Activated CD4-positive, alpha-beta T cell treated with anti-CD3 and anti-CD28 coated beads, Interleukin-2, amount 50 U/mL, for 24 hours (primary cell): Measurements from ENCODE around the gene PCDHGB2.
"Not testable (repeated sequence)": the region's sequence is repeated elsewhere in the genome, so short reads cannot be mapped to it uniquely, and the experiment has no call there.

ENCODE experiments used
- DNase-seq, 2 donors: peaks; one replicate each; pipeline ENCODE4 v3.0.0-alpha.2; 2020; ENCODE audit warnings: low read depth in 1 of 2, low spot score in 1 of 2

The PCDHGB2 gene

GRCh38 chr5:141359790-141360426 lies at the start of gene PCDHGB2:
Gene PCDHGB2 (plus strand): TSS chr5:141359994. CDS start chr5:141360136, 142 bp downstream.
- DNase-seq = no peak

- DNase-seq = no peak
Observed at GRCh38 chr5:141313711-141314110, 46.1 kb upstream of the PCDHGB2 start.

GRCh38 chr5:141316963-141317362 lies 42.8 kb upstream of the PCDHGB2 start:
- not testable (repeated sequence) for DNase-seq

GRCh38 chr5:141319202-141319601 lies 40.6 kb upstream of the PCDHGB2 start:
- DNase-seq = no peak

- DNase-seq = no peak
Observed at GRCh38 chr5:141319699-141320098, 40.1 kb upstream of the PCDHGB2 start.

- peak; percentile 80 to 89 for DNase-seq
Observed at GRCh38 chr5:141320225-141321169, 39.3 kb upstream of the PCDHGB2 start, which contains the start of gene TAF7. Gene TAF7 (minus strand): TSS chr5:141320784. CDS start chr5:141320044, 740 bp downstream.

- no peak for DNase-seq
Observed at GRCh38 chr5:141322261-141322660, 37.5 kb upstream of the PCDHGB2 start.

- peak; percentile 28 to 47 for DNase-seq
Observed at GRCh38 chr5:141326088-141326854, 33.5 kb upstream of the PCDHGB2 start.

GRCh38 chr5:141328231-141328630 lies 31.6 kb upstream of the PCDHGB2 start:
- DNase-seq = no peak

GRCh38 chr5:141330299-141331080 lies 29.3 kb upstream of the PCDHGB2 start, which contains the start of gene PCDHGA1:
Gene PCDHGA1 (plus strand): TSS chr5:141330514.
- DNase-seq = no peak

GRCh38 chr5:141332571-141332970 lies 27.2 kb upstream of the PCDHGB2 start:
- DNase-seq = not testable (repeated sequence)

- no peak for DNase-seq
Observed at GRCh38 chr5:141338538-141339306, 21.1 kb upstream of the PCDHGB2 start, which contains the start of gene PCDHGA2. Gene PCDHGA2 (plus strand): TSS chr5:141338760.

- not testable (repeated sequence) for DNase-seq
Observed at GRCh38 chr5:141340781-141341354, 18.9 kb upstream of the PCDHGB2 start.

GRCh38 chr5:141342773-141343172 lies 17.0 kb upstream of the PCDHGB2 start:
- DNase-seq = no peak

- DNase-seq = no peak
Observed at GRCh38 chr5:141343242-141343952, 16.4 kb upstream of the PCDHGB2 start, which contains the start of gene PCDHGA3. Gene PCDHGA3 (plus strand): TSS chr5:141343829. CDS start chr5:141344034, 205 bp downstream.

GRCh38 chr5:141343953-141344463 lies 15.8 kb upstream of the PCDHGB2 start:
- DNase-seq = no peak

GRCh38 chr5:141345327-141345726 lies 14.5 kb upstream of the PCDHGB2 start:
- no peak for DNase-seq

- not testable (repeated sequence) for DNase-seq
Observed at GRCh38 chr5:141346017-141346416, 13.8 kb upstream of the PCDHGB2 start.
